K562 (cell line): ENCODE results near the gene CFAP97D2. TPM values are rescaled to one million over a fixed set of nuclear protein-coding genes. Genes with fewer than 3 reads are reported as not detected.

Experiments
- ATAC-seq: fragments of 200-7000 bp; cut with Tn5 transposase; 3 replicates; pipeline ENCODE4 v1.9.1; 2020; ENCODE audit warnings: moderate library complexity
- BruUV-seq: library from RNA; stranded (reverse); fragments of 400-500 nt; replicated peaks from 2 replicates; lab custom pipeline; 2021; lab: Mats Ljungman, UMichigan
- CTCF ChIA-PET: fragments of 300-600 bp; formaldehyde crosslinking; extraction: SDS; loops from one replicate; lab custom pipeline; 2021; ENCODE audit warnings: low intra/inter-chr PET ratio; lab: Yijun Ruan, JAX
- POLR2A ChIA-PET: fragments of 300-600, 350-650 bp; sonication (Branson Sonifier 250); formaldehyde crosslinking; extraction: SDS; loops from one replicate; lab custom pipeline; 2021; ENCODE audit warnings: antibody characterized with exemption, inconsistent platforms; lab: Yijun Ruan, JAX
- DNase-seq, 4 experiments: peaks; one replicate each; pipeline versions ENCODE4 v3.0.0 to v3.0.0-alpha.2; 2011 to 2018; ENCODE audit warnings: low spot score in 3 of 4, mixed read lengths in 3 of 4; ENCODE audit errors: extremely low read depth in 1 of 4
- FAIRE-seq: peaks from 2 replicates; lab custom pipeline; 2011; peaks lifted over from hg19 to GRCh38; lab: Jason Lieb, UNC
- H2AFZ ChIP-seq: 2 replicates; pipeline ENCODE4 v1.6.0; 2011; ENCODE audit warnings: low read depth, low read length, control low read depth, inconsistent platforms
- H3K27ac ChIP-seq: fragments of 200-600 bp; 3 replicates; pipeline ENCODE4 v1.8.0; 2011; ENCODE audit warnings: low read depth, mild to moderate bottlenecking, control low read depth, inconsistent platforms, low read length, moderate library complexity, mixed read lengths; ENCODE audit errors: extremely low read depth
- H3K27me3 ChIP-seq, 2 experiments: fragments of 300-600 bp in 1 of 2; 2 replicates in 1 of 2; 3 replicates in 1 of 2; pipeline versions ENCODE4 v1.6.0 to v1.8.0; 2011; ENCODE audit warnings: inconsistent platforms in 2 of 2, low read length in 2 of 2, mild to moderate bottlenecking in 1 of 2, mixed read lengths in 1 of 2, moderate library complexity in 1 of 2; ENCODE audit not compliant: control insufficient read depth in 2 of 2, insufficient read depth in 2 of 2
- H3K36me3 ChIP-seq: fragments of 300-600 bp; 3 replicates; pipeline ENCODE4 v1.8.0; 2011; ENCODE audit warnings: mild to moderate bottlenecking, low read length, inconsistent platforms; ENCODE audit not compliant: control insufficient read depth, insufficient read depth
- H3K4me1 ChIP-seq, 2 experiments: fragments of 200-600 bp in 1 of 2; replicated peaks in 1 of 2; 2 replicates in 1 of 2; 3 replicates in 1 of 2; pipeline versions ENCODE4 v1.5.1 to v1.8.0; 2011; ENCODE audit warnings: inconsistent platforms in 2 of 2, low read length in 2 of 2, mild to moderate bottlenecking in 1 of 2, mixed read lengths in 1 of 2, moderate library complexity in 1 of 2; ENCODE audit not compliant: control insufficient read depth in 2 of 2, insufficient read depth in 2 of 2
- H3K4me2 ChIP-seq: 2 replicates; pipeline ENCODE4 v1.6.1; 2011; ENCODE audit warnings: low read length, control low read depth, inconsistent platforms, mixed read lengths; ENCODE audit not compliant: insufficient read depth
- H3K4me3 ChIP-seq: fragments of 200-600 bp; sonication (generic), shearing (Covaris generic); 2 replicates; pipeline ENCODE4 v1.5.1; 2016; ENCODE audit warnings: control low read depth, inconsistent platforms
- H3K79me2 ChIP-seq: fragments of 200-600 bp; 3 replicates; pipeline ENCODE4 v1.8.0; 2011; ENCODE audit warnings: low read length, inconsistent platforms; ENCODE audit not compliant: control insufficient read depth, insufficient read depth
- H3K9ac ChIP-seq, 2 experiments: 2 replicates each; pipeline versions ENCODE4 v1.6.0 to v1.6.1; 2011; ENCODE audit warnings: low read depth in 2 of 2, low read length in 2 of 2, control low read depth in 1 of 2, inconsistent platforms in 1 of 2, mild to moderate bottlenecking in 1 of 2, mixed read lengths in 1 of 2; ENCODE audit not compliant: insufficient read depth in 1 of 2
- H3K9me1 ChIP-seq: one replicate; pipeline ENCODE4 v1.6.0; 2011; ENCODE audit warnings: inconsistent platforms, mild to moderate bottlenecking, low read length, moderate library complexity; ENCODE audit not compliant: control insufficient read depth, insufficient read depth
- H3K9me3 ChIP-seq: replicated peaks from 2 replicates; pipeline ENCODE4 v1.5.1; 2011; ENCODE audit warnings: low read depth, low read length, inconsistent platforms; ENCODE audit not compliant: control insufficient read depth, insufficient read depth
- H4K20me1 ChIP-seq: replicated peaks from 2 replicates; pipeline ENCODE4 v1.6.1; 2011; ENCODE audit warnings: low read length, inconsistent platforms, mixed read lengths; ENCODE audit not compliant: control insufficient read depth, insufficient read depth
- BRD9 ChIP-seq: fragments of 450-650 bp; IDR thresholded peaks from 2 replicates; pipeline ENCODE4 v1.6.1; 2018; ENCODE audit warnings: low read depth; ENCODE audit not compliant: partially characterized antibody
- CCAR2 ChIP-seq: fragments of 200-400 bp; formaldehyde crosslinking; IDR thresholded peaks from 2 replicates; pipeline ENCODE4 v1.6.1; 2017; ENCODE audit warnings: mild to moderate bottlenecking, low read depth, low read length
- ELF1 ChIP-seq: fragments of 200-800 bp; sonication (Bioruptor generic); IDR thresholded peaks from 2 replicates; pipeline ENCODE4 v1.6.1; 2016; ENCODE audit warnings: missing genetic modification characterization, missing compliant biosample characterization
- EP300 ChIP-seq: IDR thresholded peaks from 2 replicates; pipeline ENCODE4 v1.6.1; 2012; ENCODE audit warnings: low read length, improper control_type of control experiment
- ETV6 ChIP-seq, 3 experiments: fragments of 150-350 bp in 1 of 3; sonication (generic) in 1 of 3; formaldehyde crosslinking in 1 of 3; IDR thresholded peaks; 2 replicates each; pipeline versions ENCODE4 v1.6.1 to v1.8.0; 2014 to 2022; ENCODE audit warnings: borderline replicate concordance in 2 of 3, low read depth in 2 of 3, antibody characterized with exemption in 1 of 3, low read length in 1 of 3, mild to moderate bottlenecking in 1 of 3, missing genetic modification reagents in 1 of 3
- FOXA1 ChIP-seq: fragments of 450-650 bp; IDR thresholded peaks from 2 replicates; pipeline ENCODE4 v1.6.1; 2016; ENCODE audit warnings: mild to moderate bottlenecking, borderline replicate concordance
- GABPB1 ChIP-seq: sonication (generic); formaldehyde crosslinking; IDR thresholded peaks from 2 replicates; pipeline ENCODE4 v1.8.0; 2022; ENCODE audit warnings: mild to moderate bottlenecking, missing genetic modification reagents
- KAT7 ChIP-seq: sonication (generic); formaldehyde crosslinking; IDR thresholded peaks from 2 replicates; pipeline ENCODE4 v1.8.0; 2022; ENCODE audit warnings: missing genetic modification reagents, mild to moderate bottlenecking, borderline replicate concordance
- PTRF ChIP-seq: fragments of 450-650 bp; IDR thresholded peaks from 2 replicates; pipeline ENCODE4 v1.6.1; 2016; ENCODE audit warnings: mild to moderate bottlenecking, missing genetic modification characterization, missing compliant biosample characterization
- SIN3A ChIP-seq, 2 experiments: fragments of 150-350 bp in 1 of 2; IDR thresholded peaks; 2 replicates each; pipeline ENCODE4 v1.6.1; 2011 to 2016; ENCODE audit warnings: borderline replicate concordance in 2 of 2, low read depth in 2 of 2, low read length in 2 of 2, mild to moderate bottlenecking in 2 of 2, moderate library complexity in 2 of 2; ENCODE audit not compliant: control insufficient read depth in 1 of 2
- SMARCA4 ChIP-seq: fragments of 450-650 bp; IDR thresholded peaks from 2 replicates; pipeline ENCODE4 v1.6.1; 2016
- SRSF3 ChIP-seq: fragments of 200-400 bp; formaldehyde crosslinking; IDR thresholded peaks from 2 replicates; pipeline ENCODE4 v1.6.1; 2016; ENCODE audit warnings: mild to moderate bottlenecking, low read length, moderate library complexity; ENCODE audit not compliant: insufficient read depth
- STAG1 ChIP-seq: sonication (generic); formaldehyde crosslinking; IDR thresholded peaks from 2 replicates; pipeline ENCODE4 v1.5.0; 2020; ENCODE audit warnings: missing genetic modification reagents, borderline replicate concordance
- TAF9B ChIP-seq: fragments of 450-650 bp; IDR thresholded peaks from 2 replicates; pipeline ENCODE4 v1.6.1; 2018; ENCODE audit warnings: mild to moderate bottlenecking; ENCODE audit not compliant: partially characterized antibody
- TCF7 ChIP-seq: sonication (generic); IDR thresholded peaks from 2 replicates; pipeline ENCODE4 v1.6.1; 2016; ENCODE audit warnings: antibody characterized with exemption, borderline replicate concordance
- ZFX ChIP-seq: sonication (generic); formaldehyde crosslinking; IDR thresholded peaks from 2 replicates; pipeline ENCODE4 v1.8.0; 2022; ENCODE audit warnings: mild to moderate bottlenecking, missing genetic modification reagents, moderate library complexity
- ZNF398 ChIP-seq: fragments of 250-450 bp; sonication (Bioruptor Pico); IDR thresholded peaks from 2 replicates; pipeline ENCODE4 v1.8.0; 2021; ENCODE audit warnings: moderate library complexity, mild to moderate bottlenecking, inconsistent platforms
- ZNF75A ChIP-seq: fragments of 450-650 bp; formaldehyde crosslinking; IDR thresholded peaks from 2 replicates; pipeline ENCODE4 v1.4.0; 2020; ENCODE audit warnings: mild to moderate bottlenecking
- WGBS: fragments of 100-300 bp; shearing (Covaris generic); methylation state at CpG from one replicate; pipeline ENCODE4 v1.1.6; 2016; ENCODE audit warnings: low coverage, mixed read lengths; ENCODE audit not compliant: insufficient coverage; ENCODE audit errors: missing lambda C conversion rate; 5-methylcytosine and 5-hydroxymethylcytosine counted together
- in situ Hi-C: fragments of 300-500 bp; cut with MboI; formaldehyde crosslinking; loops from 4 replicates; pipeline ENCODE4 v1.15.0; 2018; ENCODE audit warnings: inconsistent platforms, mixed read lengths
- intact Hi-C: fragments of 100-400 bp; cut with micrococcal nuclease; formaldehyde crosslinking; loops from 2 replicates; pipeline ENCODE4 v1.14.2; 2022
- polyA plus RNA-seq, 8 experiments: library from polyadenylated mRNA; depleted of rRNA in 4 of 8; stranded (reverse) in 5 of 8; unstranded in 3 of 8; fragments of >200 nt; fragmentation: Nextera tagmentation in 2 of 8; fragmentation: Illumina TruSeq in 1 of 8; extraction: Ambion mirVana in 2 of 8; extraction: Trizol in 1 of 8; gene quantifications; 2 replicates each; pipeline versions ENCODE4 v1.2.1 to v1.2.3, GENCODE V29; 2011 to 2014; ENCODE audit warnings: inconsistent platforms in 1 of 8, missing spikeins in 1 of 8
- total RNA-seq, 7 experiments: library from RNA; depleted of rRNA in 6 of 7; stranded (reverse); fragments of >200 nt in 6 of 7; fragmentation: Illumina TruSeq in 2 of 7; extraction: Trizol in 2 of 7; gene quantifications; 2 replicates each; pipeline versions ENCODE4 v1.2.1 to v1.2.3, GENCODE V29; 2011 to 2021; ENCODE audit warnings: low replicate concordance in 1 of 7

Gene CFAP97D2
- total and polyA plus RNA-seq, 9 of the 15 experiments (the other 6 are each of a cell fraction or from before 2014, with no cell fraction given), result not detected

GRCh38 chr13:114130131-114130836, 48.8 kb upstream of the CFAP97D2 start (continued):
- TF ChIP-seq KAT7 (peak; percentile 73; the same call in 1 of the 2 replicates), TCF7 (no peak), ETV6 (IDR thresholded peaks at IDR 0.05; ENCODE audit: borderline replicate concordance in 1 of 2, low read depth in 2 of 2, low read length in 1 of 2) (no peak), ETV6 (CRISPR knock-in tag; IDR thresholded peaks at IDR 0.05; ENCODE audit: borderline replicate concordance) (no peak), GABPB1 (CRISPR knock-in tag) (no peak), PTRF (no peak), BRD9 (no peak), FOXA1 (no peak), SRSF3 (no peak)

DNA sequence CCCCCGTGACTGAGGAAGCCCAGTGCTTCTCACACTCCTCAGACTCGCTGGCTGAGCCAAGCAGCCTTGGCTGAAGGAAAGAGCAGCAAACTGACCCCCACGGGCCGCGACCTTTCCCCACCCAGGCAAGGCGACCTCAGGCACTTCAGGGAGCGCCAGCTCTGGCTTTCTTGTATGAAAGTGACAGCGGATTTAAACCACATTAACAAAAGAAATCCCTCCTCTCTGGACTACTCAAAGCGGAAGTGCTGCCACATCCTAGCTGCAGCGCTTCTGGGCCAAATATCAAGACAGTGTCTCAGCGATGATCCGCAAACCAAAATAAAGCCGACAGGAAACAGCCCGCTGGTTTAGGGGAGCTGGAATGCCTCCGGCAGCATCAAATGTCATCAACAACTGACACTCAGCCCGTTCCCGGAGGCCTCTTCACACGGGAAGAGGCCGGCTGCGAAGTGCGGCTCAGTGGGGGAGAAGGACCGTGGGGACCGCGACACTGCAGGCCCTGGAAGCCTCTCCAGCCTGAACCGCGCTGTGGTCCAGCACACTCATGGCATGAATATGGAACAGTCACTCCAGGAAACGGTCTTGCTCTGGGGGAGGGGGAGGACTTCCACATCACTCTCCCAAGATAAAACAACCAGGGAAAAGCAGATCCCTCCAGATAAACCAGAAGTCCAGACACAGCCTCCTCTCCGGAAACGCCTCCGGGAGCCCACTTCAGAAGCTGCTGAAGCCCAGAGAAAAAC, 48.0 kb upstream of the CFAP97D2 start:
- POLR2A ChIA-PET, result interaction anchor here (0.6 to 1.1 kb wide), 2 partner anchors 92 to 376 kb away, joined by 3 read pairs; no protein-coding TSS in a partner anchor
- no peaks in the 10 kb centered on the region for H3K36me3 ChIP-seq
- CTCF ChIA-PET, result no interaction called here
- TSS peak; percentile 42 for BruUV-seq
- peak; percentile 29 to 72 (median 52) for DNase-seq
- no peaks in the 10 kb centered on the region for H4K20me1 ChIP-seq
- peak; percentile 84 for FAIRE-seq
- intact Hi-C loops, result no loop called here
- no peaks in the 10 kb centered on the region for H3K9me1 ChIP-seq
- 2% methylated on average over 26 of the region's 30 CpGs for WGBS
- H3K9ac ChIP-seq, result peak overlapping the region; percentile 64 to 96
- no peaks in the 10 kb centered on the region for H3K27me3 ChIP-seq
- H3K27ac ChIP-seq, result peak overlapping the region; percentile 80
- in situ Hi-C loops, result no loop called here
- H3K4me3 ChIP-seq, result peak overlapping the region; percentile 65
- no peaks in the 10 kb centered on the region for H3K9me3 ChIP-seq
- peak overlapping the region; percentile 91 for H3K4me2 ChIP-seq
- peak overlapping the region; percentile 78 for H2AFZ ChIP-seq
- ATAC-seq, result peak; percentile 44
- H3K4me1 ChIP-seq, result peaks cover 34 to 72% of the 10 kb centered on the region in 2 experiments
- H3K79me2 ChIP-seq, result peaks cover 62% of the 10 kb centered on the region
- TF ChIP-seq ZFX (CRISPR knock-in tag) (peak; percentile 43), ZNF75A (no peak), SMARCA4 (0 out of 2 replicates have a peak, but pooled peaks have one; percentile 8), SIN3A (IDR thresholded peaks at IDR 0.05; ENCODE audit: borderline replicate concordance in 2 of 2, control insufficient read depth in 1 of 2, low read depth in 2 of 2, low read length in 2 of 2) (peak in 1 of 2 experiments; percentile 23; a peak in 1 of 4 replicates), EP300 (peak; percentile 36; the same call in 1 of the 2 replicates), CCAR2 (no peak), TAF9B (peak; percentile 9), STAG1 (CRISPR knock-in tag) (no peak), ELF1 (tag) (0 out of 2 replicates have a peak, but pooled peaks have one; percentile 19), ZNF398 (CRISPR knock-in tag) (no peak)
